Putamen (tissue), 1 donor: ENCODE data around the gene PRSS38.

Source experiments
- DNase-seq: peaks from one replicate; pipeline ENCODE4 v3.0.0-alpha.2; 2016; ENCODE audit warnings: low spot score

The PRSS38 gene

DNA sequence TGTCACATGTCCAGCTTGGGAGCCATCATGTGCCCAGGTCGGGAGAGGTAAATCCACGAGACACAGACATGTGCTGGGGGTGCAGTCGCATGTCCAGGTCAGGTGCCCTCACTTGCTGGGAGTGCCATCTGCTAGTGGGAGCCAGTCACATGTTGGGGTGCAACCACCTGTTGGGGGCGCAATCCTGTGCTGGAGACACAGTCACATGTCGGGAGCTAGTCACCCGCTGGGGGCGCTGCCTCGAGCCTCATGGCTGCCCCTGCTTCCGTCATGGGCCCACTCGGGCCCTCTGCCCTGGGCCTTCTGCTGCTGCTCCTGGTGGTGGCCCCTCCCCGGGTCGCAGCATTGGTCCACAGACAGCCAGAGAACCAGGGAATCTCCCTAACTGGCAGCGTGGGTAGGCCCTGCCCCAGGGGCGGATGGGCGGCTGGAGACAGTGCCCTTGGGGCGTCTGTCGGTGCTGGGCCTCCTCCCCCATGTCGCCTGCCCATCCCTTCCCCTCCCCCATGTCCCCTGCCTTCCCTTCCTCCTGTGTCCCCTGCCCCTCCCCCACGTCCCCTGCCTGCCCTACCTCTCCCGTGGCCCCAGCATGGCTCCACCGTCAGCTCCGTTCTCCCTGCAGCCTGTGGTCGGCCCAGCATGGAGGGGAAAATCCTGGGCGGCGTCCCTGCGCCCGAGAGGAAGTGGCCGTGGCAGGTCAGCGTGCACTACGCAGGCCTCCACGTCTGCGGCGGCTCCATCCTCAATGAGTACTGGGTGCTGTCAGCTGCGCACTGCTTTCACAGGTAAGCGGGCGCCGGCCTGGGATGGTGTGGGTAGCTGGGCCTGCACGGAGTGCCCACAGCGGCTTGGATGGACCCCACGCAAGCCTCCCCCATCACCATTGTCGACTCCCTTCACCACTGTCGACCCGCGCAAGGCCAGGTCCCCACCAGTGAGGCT, at the start of gene PRSS38:
PRSS38 (plus strand) TSS at position 208 of the 942 bp plus-strand sequence; CDS start at position 250, 42 bp downstream.
- no peak for DNase-seq

DNA sequence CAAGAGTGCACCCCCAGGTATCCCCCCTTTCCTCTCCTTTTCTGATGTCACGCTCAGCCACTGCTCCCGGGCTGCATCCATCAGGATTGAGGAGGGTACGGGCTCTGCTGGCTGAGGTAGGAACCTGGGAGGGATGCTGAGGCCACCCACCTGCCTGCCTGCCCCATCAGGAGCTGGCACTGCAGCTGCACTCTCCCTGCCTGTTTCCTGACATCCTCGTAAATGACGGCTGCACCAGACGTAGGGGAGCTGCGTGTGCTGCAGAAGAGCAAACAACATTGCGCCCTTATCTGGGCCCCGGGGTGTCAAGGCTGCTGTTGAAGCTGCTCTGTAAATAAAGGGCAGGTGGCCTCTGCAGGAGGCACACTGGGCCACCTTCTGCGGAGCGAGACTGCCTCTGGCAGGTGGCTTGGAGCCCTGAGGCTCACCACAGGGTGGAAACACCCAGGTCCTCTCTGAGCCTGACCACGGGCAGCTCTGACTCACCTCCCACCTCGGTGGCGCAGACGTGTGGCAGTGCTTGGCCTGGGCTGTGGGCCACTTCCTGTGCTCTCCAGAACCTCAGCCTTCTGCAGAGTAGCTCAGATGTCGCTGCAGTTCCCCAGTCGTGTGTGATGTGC, 49.4 kb upstream of the PRSS38 start:
- peak; percentile 67 for DNase-seq

DNA sequence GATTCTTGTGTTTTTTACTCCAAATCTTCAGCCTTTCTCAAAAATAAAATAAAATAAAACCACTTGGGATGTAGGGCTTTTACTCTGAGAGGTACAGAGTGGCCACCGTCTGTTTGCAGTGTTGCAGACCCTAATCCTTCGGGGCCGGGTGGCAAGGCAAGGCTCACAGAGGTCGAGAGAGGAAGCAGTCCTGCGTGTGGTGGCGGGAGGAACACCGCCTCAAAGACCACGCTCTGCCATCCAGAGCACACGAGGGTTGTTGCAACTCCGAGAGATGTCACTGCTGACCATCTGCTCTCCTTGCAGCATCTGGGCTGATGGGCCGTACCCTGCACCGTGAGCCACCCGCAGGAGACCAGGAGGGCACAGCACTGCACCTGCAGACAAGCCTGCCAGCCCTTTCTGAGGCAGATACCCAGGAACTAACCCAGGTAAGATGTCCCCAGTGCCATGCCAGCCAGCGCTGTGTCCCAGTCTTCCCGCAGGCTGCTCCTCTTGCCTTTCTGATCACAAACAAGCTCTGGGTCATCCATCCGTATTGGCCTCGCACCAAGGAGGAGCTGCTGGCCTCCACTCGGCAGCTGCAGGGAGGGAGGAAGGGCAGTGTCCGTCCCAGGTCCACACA, 48.7 kb upstream of the PRSS38 start:
- DNase-seq, result no peak

DNA sequence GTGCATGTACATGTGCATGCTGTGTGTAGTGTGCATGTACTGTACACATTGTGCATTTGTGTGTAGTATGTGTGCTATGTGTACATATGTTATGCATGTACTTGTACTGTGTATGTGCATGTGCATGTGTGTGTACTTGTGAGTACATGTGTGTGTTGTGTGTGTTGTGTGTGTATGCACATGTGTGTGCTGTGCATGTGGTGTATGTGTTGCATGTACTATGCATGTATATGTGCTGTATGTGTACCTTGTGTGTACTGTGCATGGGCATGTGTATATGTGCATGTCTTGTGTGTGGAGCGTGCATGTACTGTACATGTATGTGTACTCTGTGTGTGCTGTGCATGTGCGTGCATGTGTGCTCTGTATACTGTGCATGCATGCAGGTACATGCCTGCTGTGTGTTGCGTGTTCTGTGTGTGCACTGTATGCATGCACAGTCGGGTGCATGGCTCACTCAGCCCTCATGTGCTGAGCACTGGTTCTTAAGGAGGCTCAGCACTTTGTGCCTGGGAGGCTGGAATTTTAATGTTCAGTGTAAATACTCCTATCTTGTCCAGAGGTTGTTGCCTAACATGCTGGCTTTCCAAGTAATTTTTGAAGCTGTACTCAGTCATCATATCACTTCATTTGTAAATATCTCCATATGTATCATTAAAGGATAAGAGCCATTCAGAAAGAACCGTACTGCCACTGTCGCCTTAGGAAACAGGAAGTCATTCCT, 47.9 kb upstream of the PRSS38 start:
- DNase-seq, result no peak

DNA sequence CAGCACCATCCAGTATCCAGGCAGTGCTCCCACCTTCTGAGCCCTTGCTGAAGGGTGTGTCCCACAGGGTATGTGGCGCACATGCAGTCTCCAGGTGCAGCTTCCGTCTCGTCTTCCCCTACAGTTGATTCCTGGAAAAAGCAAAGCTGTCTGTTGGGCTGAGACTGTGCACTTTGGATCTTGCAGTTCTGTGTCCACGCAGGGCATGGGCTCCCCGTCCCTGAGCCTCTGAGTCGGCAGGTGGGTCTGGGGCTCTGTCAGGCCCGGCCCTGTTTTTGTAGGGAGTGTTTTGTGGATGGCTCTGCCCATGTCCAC, 47.4 kb upstream of the PRSS38 start:
- no peak for DNase-seq

DNA sequence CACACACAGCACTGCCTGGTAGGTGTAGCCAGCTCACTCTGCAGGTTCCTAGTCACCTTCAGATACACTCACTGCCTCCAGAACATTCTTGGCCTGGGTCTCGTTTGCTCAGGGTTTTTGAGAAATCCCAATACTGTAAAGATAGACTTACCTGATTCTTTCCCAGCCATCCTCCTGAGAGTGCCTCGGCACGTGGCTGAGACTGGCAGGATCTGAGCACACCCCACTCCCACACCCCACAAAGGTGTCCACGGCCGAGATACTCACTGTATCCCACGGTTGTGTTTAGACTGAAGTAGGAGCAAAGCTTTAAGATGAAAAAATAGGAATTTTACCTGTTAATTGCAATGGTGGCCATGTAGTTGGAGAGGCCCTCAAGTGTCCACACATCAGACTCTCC, 46.8 kb upstream of the PRSS38 start:
- no peak for DNase-seq

DNA sequence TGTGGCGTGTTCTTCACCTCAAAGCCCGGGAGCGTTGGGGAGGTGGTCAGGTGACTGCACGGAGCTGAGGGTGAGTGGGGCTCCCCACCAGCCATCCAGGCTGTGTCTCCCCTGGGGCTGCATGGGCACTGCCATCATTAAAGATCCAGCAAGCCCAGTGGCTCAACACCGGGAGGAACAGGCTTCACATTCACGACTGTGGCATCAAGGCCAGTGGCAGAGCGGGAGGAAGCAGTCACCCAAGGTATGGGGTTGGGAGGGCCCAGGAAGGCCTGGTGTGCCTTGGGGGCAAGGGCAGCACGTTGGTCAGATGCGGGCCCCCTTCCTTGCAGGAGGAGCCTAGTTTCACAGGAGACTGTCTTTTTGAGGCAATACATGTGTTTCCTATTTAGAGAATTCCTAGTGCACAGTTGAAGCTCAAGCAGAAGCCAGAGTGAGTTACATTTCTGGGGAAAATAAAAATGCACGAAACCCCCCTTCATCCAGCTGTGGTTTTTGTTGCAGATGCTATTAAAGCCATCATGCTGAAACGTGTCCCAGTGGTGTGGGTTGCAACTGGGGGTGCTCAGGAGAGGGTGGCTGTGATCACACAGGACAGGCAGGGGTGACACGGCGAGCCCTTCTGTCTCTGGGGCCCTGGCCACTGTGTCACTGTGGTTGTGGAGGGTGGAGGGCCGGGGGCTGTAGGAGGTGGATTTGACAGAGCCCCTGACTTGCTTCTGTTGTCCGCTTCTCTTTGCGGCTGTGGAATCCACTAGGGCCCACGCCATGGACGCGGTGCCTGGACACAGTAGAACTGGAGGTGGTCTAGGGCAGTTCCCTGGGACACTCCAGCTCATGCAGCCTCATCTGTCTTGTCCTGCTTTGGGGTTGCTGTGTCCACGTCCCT, 46.2 kb upstream of the PRSS38 start:
- DNase-seq, result no peak

DNA sequence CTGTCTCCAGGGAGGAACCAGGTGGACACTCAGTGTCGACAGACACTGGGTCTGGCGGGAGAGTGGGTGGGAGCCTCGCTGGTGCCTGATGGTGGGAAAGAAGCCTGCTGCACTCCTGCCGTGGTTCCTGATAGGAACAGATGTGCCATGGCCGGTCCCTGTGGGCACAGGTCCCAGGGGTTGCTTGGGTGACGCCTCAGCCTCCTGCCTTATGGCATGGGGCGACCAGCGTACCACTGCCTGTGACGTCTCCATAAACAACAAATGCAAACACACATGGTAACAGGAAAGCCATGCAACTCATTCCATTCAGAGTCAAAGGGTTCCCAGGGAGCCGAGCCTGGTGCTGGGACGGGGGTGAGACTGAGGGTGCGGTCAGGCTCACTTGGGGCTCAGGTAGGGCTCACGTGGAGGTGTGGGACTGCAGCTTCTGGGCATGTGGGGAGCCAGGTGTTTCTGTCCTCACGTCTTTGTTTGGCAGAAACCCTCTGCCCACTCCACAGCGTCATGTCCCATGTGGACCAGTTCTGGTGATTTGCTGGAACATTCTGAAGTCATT, 45.5 kb upstream of the PRSS38 start:
- no peak for DNase-seq

DNA sequence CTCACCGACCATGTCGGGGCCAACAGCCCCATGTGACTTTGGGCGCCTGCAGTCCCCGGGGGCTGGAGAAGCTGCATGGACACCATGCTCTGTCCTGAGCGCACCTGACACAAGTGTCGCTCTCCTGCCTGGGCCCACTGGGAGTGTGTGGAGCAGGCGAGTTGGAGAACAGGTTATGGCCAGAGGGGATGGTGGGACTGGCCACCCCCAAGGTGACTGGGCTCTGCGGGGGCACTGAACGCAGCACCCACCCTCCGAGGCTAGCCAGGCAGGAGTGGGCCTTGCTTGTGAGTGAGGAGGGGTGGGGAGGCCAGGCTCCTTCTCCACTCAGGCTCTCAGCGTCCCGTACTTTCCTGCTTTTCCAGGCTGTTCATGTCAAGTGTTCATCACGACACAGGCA, 44.7 kb upstream of the PRSS38 start:
- DNase-seq, result no peak

DNA sequence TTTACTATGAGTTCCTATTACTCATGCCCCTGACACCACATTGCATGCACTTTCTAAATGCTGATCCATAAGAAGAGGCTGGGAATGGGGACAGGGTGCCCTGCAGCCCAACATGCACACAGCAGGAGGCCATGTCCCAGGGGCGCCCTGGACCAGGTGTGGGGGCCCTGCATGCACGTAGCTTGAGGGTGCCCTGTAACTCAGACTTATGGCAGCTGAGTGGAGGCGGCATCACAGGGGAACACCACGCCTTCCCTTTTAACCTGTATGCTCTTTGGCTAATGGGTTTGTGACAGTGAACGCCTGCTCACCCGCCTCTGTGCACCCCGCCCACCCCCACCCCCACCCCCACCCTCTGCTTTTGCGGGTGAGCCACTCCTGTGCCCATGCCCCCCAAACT, 44.1 kb upstream of the PRSS38 start:
- no peak for DNase-seq

DNA sequence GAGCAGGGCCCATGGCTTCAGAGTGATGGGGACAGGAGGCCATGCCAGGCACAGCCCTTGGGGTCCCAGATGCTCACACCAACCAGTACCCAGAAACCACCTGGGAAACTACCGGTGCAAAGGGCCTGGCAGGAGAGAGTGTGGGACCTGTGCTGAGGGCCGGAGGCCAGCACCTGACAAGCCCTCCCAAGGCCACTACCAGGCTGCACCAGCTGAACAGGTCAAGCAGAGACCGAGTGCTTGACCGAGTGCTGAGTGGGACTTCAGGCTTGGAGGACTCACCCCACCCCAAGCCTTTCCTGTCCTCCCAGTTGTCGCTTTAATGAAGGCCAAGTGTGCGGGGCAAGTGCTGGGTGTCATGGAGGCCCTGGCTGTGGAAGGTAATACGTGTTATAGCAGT, 43.7 kb upstream of the PRSS38 start:
- DNase-seq, result no peak

DNA sequence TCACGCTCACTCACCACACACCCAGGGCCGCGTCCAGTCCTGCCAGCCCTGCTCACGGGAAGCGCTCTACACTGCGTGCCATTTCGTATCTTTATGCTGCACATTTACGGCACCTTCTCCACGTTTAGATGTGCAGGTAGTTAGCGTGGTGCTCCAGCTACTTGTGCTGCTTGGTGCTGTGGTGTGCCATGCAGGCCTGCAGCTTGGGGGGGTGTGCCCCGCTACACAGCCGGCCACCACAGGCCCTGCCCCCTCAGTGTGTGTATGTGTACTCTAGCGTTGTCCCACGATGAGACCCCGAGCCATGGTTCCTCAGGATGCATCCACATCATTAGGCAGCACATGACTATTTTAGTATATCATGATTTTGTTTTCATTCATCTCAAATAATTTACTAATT, 41.9 kb upstream of the PRSS38 start:
- no peak for DNase-seq

DNA sequence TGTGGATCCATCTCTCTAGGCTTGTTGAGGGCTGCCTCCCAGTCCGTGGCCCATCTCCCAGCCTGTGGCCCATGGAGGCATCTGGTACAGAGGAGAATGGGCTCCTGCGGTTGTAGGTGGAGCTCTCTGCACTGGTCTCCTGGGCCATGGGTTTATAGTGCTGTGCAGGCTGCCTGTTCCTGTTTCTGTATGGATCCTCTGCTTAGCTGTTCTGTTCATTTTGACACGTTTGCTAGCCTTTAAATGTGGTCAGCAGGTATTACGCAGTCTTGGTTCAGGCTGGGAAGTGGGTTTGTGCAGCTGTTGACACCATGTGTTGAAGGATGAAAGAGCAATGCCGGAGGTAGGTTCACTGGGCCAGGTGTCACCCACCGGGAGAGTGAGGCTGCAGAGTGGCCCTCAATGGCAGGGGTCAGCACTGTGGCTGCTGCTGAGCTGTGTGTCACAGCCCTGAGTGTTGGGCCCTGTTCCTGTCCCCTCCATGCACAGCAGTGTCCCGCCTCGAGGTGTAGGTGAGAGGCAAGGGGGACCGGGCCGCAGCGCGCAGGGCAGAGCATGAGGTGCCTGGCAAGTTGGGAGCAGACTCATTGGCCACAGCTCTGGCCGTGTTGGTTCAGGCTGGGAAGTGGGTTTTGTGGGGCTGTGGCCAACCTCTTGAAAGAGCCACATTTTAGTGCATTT, 41.3 kb upstream of the PRSS38 start:
- DNase-seq, result no peak

DNA sequence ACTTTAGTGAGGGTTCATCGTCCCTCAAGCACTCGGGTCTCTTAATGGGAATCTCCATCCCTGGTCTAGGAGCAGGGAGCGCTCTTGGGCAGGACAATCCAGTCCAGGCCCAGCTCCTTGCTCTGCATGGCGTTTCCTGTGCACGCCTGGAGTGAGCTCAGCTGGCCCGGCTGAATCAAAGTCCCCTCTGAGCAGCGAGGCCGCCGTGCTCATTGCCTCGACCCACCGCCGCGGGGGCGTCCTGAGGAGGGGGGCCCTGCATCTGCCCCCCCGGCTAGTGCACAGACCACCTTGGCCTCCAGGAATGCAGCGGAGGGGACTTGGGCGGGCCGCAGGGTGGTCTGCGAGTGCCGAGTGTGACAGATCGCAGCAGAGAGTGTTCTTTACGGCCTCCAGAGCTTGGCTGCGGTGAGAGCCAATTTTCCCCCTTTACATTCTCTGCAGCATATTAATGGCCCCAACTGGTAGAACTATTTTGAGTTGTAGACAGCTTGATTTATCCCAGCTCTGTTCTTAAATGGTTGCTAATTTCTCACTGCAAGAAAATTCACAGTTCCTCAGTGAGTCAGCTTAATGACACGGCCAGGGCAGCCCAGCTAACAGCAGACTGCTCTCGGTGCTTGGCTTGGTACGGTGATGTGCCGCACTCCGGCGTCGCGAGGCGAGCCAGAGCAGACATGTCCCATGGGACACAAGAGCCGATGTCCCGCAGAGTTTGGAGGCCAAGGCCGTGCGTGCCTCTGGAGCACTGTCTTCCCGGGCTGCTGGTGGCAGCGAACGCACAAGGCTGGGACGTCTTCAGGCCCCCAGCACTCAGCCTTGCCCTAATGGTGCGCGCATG, 40.4 kb upstream of the PRSS38 start:
- no peak for DNase-seq

DNA sequence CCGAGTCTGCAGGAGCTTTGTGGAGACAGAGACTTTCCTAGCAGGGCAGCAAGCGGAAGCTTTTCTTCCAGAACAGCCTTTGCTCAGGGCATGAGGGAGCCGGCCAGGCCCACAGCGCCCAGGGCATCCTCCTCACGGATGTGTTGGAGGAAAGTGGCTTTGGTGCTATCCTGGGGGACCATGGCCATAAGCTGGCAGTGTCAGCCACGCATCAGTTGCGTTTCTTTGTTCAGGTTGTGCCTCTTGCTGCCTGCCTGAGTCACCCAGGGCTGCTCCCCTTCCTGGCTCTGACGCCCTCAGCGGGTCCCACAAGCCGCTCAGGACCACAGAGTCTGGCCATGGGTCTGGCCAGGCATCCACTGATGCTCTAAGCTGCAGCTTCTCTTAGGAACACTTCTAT, 39.6 kb upstream of the PRSS38 start:
- DNase-seq, result no peak

DNA sequence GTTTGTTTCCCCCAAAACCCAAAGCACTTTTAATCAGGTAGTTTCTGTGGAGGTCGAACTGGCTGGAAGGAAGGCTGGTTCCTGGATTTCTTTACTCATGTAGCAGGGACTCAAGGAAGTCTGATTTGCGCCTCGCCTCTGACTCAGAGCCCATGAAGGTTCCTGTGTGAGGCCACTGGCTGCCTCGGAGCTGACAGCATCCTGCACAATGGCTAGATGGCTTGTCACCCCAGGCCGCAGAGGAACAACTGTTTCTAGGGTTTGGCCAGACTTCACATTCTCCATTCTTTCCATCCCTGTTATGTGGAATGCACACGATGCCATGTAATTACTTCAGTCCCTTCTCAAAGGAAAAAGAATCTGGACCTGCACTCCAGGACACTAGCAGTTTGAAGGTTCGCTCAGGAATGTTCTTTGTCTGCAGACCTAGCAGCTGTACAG, 39.1 kb upstream of the PRSS38 start:
- no peak for DNase-seq

DNA sequence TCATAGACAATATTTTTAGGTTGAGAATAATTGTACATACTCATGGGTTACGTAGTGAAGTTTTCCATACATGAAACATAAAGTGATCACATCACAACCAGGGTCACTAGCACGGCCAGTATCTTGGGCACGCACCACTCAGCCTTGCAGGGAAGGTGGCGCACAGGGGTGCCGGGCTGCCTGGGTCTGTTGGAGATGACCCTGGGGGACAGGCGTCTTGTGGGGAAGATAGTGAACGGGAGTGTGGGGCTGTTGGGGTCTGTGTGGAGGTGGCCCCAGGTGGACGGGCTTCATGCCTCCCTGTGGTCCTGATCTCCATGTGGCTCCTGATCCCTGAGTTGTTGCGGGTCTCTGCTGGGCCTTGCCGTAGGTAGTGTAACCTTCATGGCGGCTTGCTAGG, 38.3 kb upstream of the PRSS38 start:
- DNase-seq, result no peak

DNA sequence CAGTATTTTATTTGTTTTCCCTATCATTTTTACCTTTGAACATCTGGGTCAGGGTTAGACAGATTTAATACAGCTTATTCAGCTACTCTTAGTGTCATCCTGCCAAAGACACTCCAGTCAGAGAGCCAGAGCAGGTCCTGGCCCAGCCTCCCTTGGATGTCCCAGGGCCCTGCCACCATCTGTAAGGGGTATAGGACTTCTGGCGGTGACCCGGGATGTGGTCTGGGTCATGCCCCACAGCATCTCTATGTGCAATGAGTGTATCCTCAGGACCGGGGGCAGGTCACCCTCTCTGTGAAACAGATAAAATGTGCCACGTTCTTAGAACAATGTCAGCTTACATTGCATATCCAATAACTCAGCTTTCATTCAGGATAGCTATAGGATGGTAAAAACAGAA, 37.8 kb upstream of the PRSS38 start:
- no peak for DNase-seq

DNA sequence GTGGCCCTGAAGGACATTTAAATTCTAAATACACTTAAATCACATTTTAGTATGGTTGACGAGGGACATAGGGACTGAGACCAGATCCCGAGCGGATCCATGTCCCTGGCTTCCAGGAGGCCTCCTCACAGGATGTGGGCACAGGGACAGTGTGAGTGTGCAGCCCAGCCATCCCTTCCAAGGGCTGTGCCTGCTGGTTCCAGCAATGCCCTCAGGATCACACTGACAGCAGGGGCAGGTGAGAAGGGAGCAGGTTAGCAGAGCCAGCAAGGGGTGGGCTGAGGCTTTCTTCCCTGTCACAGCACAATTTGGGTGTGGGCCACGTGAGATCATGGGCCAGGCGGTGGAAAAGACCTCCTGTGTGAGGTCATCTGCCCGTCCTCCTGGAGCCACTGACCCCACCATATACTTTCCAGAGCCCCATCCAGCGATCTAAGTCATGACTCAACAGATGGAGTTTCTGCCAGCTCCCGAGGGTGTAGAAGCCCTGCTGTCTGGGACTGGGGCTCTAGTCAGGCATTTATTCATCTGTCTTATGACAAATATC, 37.0 kb upstream of the PRSS38 start:
- DNase-seq, result no peak
